HG03175 (cell line): ENCODE results near the gene CUBN.

Source experiments
- ATAC-seq: cut with Tn5 transposase; IDR thresholded peaks from one replicate; pipeline ENCODE4 v1.9.1; 2021; ENCODE audit warnings: mild to moderate bottlenecking, moderate library complexity; ENCODE audit not compliant: unreplicated experiment

CUBN gene

GRCh38 chr10:17109475-17110207 is 20.0 kb downstream of the CUBN start:
- ATAC-seq: no peak

GRCh38 chr10:17109046-17109445 is 20.6 kb downstream of the CUBN start:
- no peak for ATAC-seq

- ATAC-seq: no peak
Measured at GRCh38 chr10:17106991-17107390, 22.6 kb downstream of the CUBN start.

GRCh38 chr10:17101910-17102266 is 27.7 kb downstream of the CUBN start:
- no peak for ATAC-seq

GRCh38 chr10:17101257-17101909 is 28.2 kb downstream of the CUBN start:
- no peak for ATAC-seq

GRCh38 chr10:17100586-17100985 is 29.0 kb downstream of the CUBN start:
- no peak for ATAC-seq

- ATAC-seq: no peak
Measured at GRCh38 chr10:17098012-17098411, 31.6 kb downstream of the CUBN start.

- ATAC-seq: no peak
Measured at GRCh38 chr10:17094844-17095243, 34.8 kb downstream of the CUBN start.

GRCh38 chr10:17092986-17093803 is 36.4 kb downstream of the CUBN start:
- no peak for ATAC-seq

- no peak for ATAC-seq
Measured at GRCh38 chr10:17092216-17092944, 37.2 kb downstream of the CUBN start.

GRCh38 chr10:17088118-17088806 is 41.3 kb downstream of the CUBN start:
- ATAC-seq: no peak

- ATAC-seq: no peak
Measured at GRCh38 chr10:17086865-17087367, 42.7 kb downstream of the CUBN start.

GRCh38 chr10:17085011-17085725 is 44.4 kb downstream of the CUBN start:
- no peak for ATAC-seq

- no peak for ATAC-seq
Measured at GRCh38 chr10:17084258-17084657, 45.4 kb downstream of the CUBN start.

GRCh38 chr10:17081431-17081830 is 48.2 kb downstream of the CUBN start:
- ATAC-seq: no peak

- no peak for ATAC-seq
Measured at GRCh38 chr10:17077890-17078289, 51.7 kb downstream of the CUBN start.

GRCh38 chr10:17077346-17077781 is 52.2 kb downstream of the CUBN start:
- ATAC-seq: no peak

GRCh38 chr10:17076626-17077345 is 52.8 kb downstream of the CUBN start:
- ATAC-seq: no peak
